Upper lobe of right lung (tissue), 1 donor: Measurements from ENCODE around the gene LARP4B. TPM values are rescaled to one million over a fixed set of nuclear protein-coding genes. Genes with fewer than 3 reads are reported as not detected.

Source experiments
- ATAC-seq: fragments of 200-7000 bp; cut with Tn5 transposase; one replicate; pipeline ENCODE4 v1.9.1; 2020; ENCODE audit warnings: mild to moderate bottlenecking, moderate library complexity
- DNase-seq: peaks from one replicate; pipeline ENCODE4 v3.0.0-alpha.2; 2020
- H3K27ac ChIP-seq: fragments of 200-600 bp; one replicate; pipeline ENCODE4 v1.8.0; 2022
- H3K27me3 ChIP-seq: fragments of 200-600 bp; one replicate; pipeline ENCODE4 v1.8.0; 2022; ENCODE audit warnings: mild to moderate bottlenecking
- H3K36me3 ChIP-seq: fragments of 200-600 bp; one replicate; pipeline ENCODE4 v1.8.0; 2022
- H3K4me1 ChIP-seq: fragments of 200-600 bp; one replicate; pipeline ENCODE4 v1.8.0; 2022
- H3K4me3 ChIP-seq: fragments of 200-600 bp; one replicate; pipeline ENCODE4 v1.8.0; 2022; ENCODE audit warnings: mild to moderate bottlenecking
- H3K9me3 ChIP-seq: fragments of 200-600 bp; one replicate; pipeline ENCODE4 v1.8.0; 2022
- CTCF ChIP-seq: fragments of 200-600 bp; IDR thresholded peaks from one replicate; pipeline ENCODE4 v1.8.0; 2022; ENCODE audit warnings: antibody characterized with exemption
- intact Hi-C: fragments of 100-400 bp; cut with DNase I; formaldehyde crosslinking; loops from one replicate; pipeline ENCODE4 v1.11.0; 2022
- total RNA-seq: library from RNA; stranded (reverse); fragmentation: NEBNext Ultra II Directional; extraction: Animal tissue kit (Norgen Biotek cat#: 25700); gene quantifications from one replicate; pipeline ENCODE4 v1.2.1, GENCODE V29; 2021
- donor health status: DM: no; HTN: yes; CAD: no; lungs with severe emphysema.

The LARP4B gene
- total RNA-seq, 1 donor from 2014 or later: 126 TPM

DNA sequence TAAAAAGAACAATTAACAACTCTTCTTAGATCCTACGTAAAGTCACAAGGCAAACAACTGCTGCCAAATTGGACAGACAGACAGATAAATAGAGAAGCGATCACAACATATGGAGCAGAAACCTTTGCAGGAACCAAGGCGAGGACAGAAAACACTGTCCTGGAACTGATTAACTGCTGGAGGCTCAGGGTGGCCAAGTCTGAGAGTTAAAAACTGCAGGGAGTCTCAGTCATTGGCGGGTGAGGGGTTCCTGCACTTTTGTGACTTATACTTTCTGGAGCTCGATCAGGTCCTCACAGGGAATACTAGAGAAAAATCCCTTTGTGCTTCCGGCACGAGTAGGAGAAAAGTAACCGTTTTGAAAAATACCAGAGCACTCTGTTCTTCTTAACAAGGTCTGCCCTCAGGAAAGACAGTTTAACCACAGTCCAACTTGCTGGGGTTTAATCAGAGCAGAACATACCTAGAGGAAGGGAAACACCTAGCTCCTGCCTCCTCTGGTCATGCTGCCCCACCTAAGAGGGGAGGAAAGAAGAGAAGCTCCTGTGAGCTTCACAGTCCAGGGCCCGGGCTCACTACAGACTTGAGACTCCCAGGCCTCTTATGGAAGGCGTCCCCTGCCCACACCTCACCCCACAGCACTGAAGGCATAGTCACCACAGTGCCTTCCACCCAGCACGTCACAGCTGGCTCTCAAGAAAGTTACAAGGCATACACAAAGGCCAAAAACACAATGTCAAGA is 74.9 kb downstream of the LARP4B start:
- no peak for TF ChIP-seq CTCF
- Histone ChIP-seq H3K9me3 (no peaks in the 10 kb centered on the region), H3K4me3 (no peak overlapping the region), H3K27me3 (no peaks in the 10 kb centered on the region), H3K4me1 (no peaks in the 10 kb centered on the region), H3K27ac (no peak overlapping the region), H3K36me3 (peaks cover 67% of the 10 kb centered on the region)
- ATAC-seq: peak; percentile 46
- intact Hi-C loops: no loop called here
- DNase-seq: no peak

DNA sequence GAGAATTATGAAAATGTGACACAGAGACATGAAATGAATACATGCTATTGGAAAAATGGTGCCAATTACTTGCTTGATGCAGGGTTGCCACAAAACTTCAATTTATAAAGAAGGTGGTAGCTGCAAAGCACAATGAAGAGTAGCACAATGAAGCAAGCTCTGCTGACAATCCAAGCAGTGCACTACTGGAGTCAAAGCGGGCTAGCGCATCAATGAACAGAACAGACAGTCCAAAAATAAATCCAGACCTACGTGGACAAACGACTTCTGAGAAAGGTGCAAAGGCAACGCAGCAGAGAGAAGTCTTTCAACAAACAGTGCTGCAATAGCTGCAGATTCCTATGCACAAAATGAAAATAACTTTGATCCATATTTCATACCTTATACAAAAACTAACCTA is 75.8 kb downstream of the LARP4B start:
- DNase-seq (no peak), ATAC-seq (no peak)
- Histone ChIP-seq H3K4me1 (no peaks in the 10 kb centered on the region), H3K36me3 (peaks cover 60% of the 10 kb centered on the region), H3K9me3 (no peaks in the 10 kb centered on the region), H3K27ac (no peak overlapping the region), H3K4me3 (no peak overlapping the region), H3K27me3 (no peaks in the 10 kb centered on the region)
- TF ChIP-seq CTCF: no peak
- intact Hi-C loops: no loop called here

DNA sequence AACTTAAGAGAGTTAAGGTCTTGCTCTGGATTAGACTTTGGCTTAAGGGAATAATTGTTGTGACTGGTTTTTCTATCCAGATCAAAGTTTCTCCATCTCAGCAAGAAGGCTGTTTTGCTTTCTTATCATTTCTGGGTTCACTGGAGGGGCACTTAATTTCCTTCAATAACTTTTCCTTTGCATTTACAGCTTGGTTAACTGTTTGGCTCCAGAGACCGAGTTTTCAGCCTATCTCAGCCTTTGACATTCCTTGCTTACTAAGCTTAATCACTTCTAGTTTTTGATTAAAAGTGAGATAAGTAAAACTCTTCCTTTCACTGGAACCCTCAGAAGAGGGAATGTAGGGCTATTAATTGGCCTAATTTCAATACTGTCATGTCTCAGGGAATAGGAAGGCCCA is 76.4 kb downstream of the LARP4B start:
- peaks cover 54% of the 10 kb centered on the region for H3K36me3 ChIP-seq
- TF ChIP-seq CTCF: no peak
- H3K27ac ChIP-seq: no peak overlapping the region
- no peaks in the 10 kb centered on the region for H3K27me3 ChIP-seq
- ATAC-seq (no peak), DNase-seq (no peak)
- H3K9me3 ChIP-seq: no peaks in the 10 kb centered on the region
- no peaks in the 10 kb centered on the region for H3K4me1 ChIP-seq
- no peak overlapping the region for H3K4me3 ChIP-seq
- intact Hi-C loops: no loop called here

- Histone ChIP-seq H3K36me3 (peaks cover 45% of the 10 kb centered on the region), H3K4me1 (no peaks in the 10 kb centered on the region), H3K27me3 (no peaks in the 10 kb centered on the region), H3K9me3 (peaks cover 6% of the 10 kb centered on the region), H3K27ac (no peak overlapping the region), H3K4me3 (no peak overlapping the region)
- intact Hi-C loops: no loop called here
- no peak for TF ChIP-seq CTCF
- ATAC-seq (no peak), DNase-seq (no peak)
Measured at GRCh38 chr10:853017-853416, 78.5 kb downstream of the LARP4B start.

DNA sequence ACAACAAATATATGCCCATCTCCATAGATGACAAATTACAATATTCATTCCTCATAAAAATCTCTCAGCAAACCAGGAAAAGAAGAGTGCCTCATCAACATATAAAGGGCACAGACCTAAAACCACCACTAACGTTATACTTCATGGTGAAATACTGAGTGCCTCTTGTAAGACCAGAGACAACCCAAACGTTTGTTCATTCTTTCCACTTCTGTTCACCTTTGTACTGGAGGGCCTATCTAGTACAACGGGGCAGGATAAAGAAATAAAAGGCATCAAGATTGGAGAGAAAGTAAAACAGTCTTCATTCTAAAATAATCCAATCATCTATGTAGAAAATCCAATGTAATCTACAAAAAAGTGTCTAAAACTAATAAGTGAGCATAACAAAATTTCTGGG is 79.1 kb downstream of the LARP4B start:
- no peak overlapping the region for H3K4me3 ChIP-seq
- no peak for TF ChIP-seq CTCF
- peaks cover 6% of the 10 kb centered on the region for H3K9me3 ChIP-seq
- no peaks in the 10 kb centered on the region for H3K4me1 ChIP-seq
- no peak for DNase-seq
- H3K27ac ChIP-seq: no peak overlapping the region
- intact Hi-C loops: no loop called here
- no peaks in the 10 kb centered on the region for H3K27me3 ChIP-seq
- no peak for ATAC-seq
- peaks cover 49% of the 10 kb centered on the region for H3K36me3 ChIP-seq

GRCh38 chr10:851901-852300 is 79.6 kb downstream of the LARP4B start:
- Histone ChIP-seq H3K9me3 (peaks cover 6% of the 10 kb centered on the region), H3K36me3 (peaks cover 49% of the 10 kb centered on the region), H3K27me3 (no peaks in the 10 kb centered on the region), H3K27ac (no peak overlapping the region), H3K4me1 (no peaks in the 10 kb centered on the region), H3K4me3 (no peak overlapping the region)
- TF ChIP-seq CTCF: no peak
- DNase-seq (no peak), ATAC-seq (peak; percentile 17)
- intact Hi-C loops: no loop called here
